GM20000 (cell line): Measurements from ENCODE around the gene RNF149.
"Not testable (repeated sequence)": the region's sequence is repeated elsewhere in the genome, so short reads cannot be mapped to it uniquely, and the experiment has no call there.

Experiments
- DNase-seq: peaks from one replicate; pipeline ENCODE4 v3.0.0; 2012; ENCODE audit warnings: low spot score
- CTCF ChIP-seq: IDR thresholded peaks from 2 replicates; pipeline ENCODE4 v1.5.1; 2012; ENCODE audit warnings: mild to moderate bottlenecking, control low read depth; ENCODE audit errors: extremely low read depth, missing control alignments

RNF149 gene

DNA sequence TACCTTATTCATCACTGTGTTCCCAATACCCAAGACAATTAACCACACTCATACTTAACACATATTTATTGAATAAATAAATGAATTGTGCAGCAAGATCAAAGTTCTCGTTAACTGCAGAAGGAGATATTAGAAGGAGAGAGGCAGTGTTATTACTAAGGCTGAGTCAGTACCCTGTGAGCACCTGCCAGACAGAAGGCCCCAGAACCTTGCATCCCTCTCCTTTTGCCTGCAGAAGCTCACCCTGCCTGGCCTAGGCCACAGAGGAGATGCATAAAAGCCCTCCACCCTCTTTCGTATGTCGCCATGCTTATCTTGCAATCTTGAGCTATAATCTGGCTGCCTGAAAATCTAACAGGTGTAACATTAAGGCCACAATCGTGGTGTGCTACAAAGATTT is 20.5 kb upstream of the RNF149 start:
- no peak for DNase-seq
- TF ChIP-seq CTCF, result no peak

DNA sequence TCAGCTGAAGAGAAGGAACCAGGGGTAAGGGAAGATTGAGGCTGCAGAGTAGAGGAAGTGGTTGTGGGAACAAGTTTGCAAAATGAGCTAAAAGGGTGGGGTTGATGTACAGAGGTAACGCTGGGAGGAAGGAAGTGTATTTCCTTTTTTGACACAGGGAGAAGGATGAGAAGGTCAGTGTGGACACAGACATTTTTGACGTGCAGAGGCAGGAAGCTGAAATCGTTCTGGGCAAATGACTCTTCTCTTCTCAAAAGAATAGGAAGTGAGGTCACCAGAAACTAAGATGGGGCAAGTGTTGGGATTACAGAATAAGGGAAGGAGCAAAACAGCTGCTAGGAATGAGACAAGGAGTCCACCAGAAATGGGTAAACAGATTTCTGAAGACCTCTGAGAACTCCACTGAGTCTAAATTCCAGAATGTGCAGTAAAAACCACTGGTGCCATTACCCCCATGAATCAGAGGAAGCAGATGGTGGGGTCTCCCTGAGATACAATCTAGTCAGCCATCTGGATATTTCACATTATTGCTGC is 20.0 kb upstream of the RNF149 start:
- DNase-seq, result no peak
- TF ChIP-seq CTCF, result no peak

DNA sequence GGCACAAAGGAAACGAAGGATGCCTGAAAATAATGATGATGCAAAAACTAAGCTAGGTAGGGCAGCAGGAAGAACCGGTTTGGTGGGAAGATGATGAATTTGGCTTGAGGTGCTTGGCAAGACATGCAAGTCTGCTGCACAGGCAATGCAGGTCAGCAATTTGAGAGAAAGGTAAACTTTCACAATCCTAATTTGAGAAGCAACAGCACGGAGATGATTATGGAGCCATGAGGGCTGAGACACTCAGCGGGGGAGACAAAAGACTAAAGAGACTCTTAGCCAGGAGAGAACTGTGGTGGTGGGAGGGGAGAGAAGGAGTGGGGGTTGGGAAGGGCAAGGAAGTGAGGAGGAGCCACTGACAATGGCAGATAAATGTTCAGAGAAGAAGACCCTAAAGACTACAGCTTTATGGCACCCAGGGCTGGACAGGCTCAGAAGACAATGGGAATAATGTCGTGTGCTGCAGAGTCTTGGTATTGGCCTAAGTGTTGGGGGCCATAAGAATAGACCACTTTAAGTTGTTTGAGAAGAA is 19.4 kb upstream of the RNF149 start:
- DNase-seq, result no peak
- TF ChIP-seq CTCF, result no peak

GRCh38 chr2:101325425-101325824 is 16.9 kb upstream of the RNF149 start:
- DNase-seq, result no peak
- TF ChIP-seq CTCF, result no peak

DNA sequence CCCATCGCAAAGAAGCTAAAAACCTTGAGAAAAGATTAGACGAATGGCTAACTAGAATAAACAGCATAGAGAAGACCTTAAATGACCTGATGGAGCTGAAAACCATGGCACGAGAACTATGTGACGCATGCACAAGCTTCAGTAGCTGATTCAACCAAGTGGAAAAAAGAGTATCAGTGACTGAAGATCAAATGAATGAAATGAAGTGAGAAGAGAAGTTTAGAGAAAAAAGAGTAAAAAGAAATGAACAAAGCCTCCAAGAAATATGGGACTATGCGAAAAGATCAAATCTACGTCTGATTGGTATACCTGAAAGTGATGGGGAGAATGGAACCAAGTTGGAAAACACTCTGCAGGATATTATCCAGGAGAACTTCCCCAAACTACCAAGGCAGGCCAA is 8.1 kb upstream of the RNF149 start:
- DNase-seq, result not testable (repeated sequence)

- TF ChIP-seq CTCF, result no peak
- DNase-seq, result no peak
Measured at GRCh38 chr2:101311696-101312017, 3.2 kb upstream of the RNF149 start.

DNA sequence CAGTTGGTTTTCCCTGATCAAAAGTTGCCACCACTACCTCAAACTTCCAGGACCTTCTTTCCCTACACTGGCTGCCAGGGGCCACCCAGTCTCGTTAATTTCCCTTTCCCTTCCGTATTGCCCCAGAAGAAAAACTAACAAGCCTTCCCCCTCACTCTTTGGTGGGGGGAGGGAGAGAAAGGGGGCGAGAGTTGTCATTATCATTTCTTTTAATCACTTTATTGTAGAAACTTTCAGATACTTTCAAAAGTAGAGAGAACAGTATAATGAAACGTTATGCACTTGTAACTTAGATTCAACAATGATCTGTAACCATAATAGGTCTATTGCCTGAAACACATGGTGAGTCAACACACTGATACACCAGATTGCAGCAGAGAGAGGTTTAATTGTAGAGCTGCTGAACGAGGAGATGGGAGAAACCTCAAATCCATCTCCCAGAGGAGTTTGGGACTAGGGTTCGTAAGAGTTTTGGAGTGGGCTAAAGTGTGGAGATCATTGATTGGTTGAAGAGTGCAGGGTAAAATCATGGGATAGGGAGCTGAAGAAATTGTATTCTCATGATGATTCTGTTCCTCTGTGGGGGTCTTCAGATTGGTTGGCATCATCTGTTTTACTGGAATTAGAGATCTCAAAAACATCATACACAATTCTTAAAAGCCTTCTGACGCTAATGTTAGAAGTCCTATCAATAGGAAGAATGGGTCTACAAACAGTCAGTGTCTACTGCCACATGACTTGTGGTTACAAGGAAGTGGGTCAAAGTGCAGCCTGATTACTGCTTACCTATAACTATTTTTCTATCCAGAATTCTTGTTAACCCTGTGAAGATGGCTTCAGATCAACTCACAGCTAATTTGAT is 2.6 kb upstream of the RNF149 start:
- no peak for DNase-seq
- TF ChIP-seq CTCF, result no peak
